Measurements from ENCODE around the gene ZNF511.

ZNF511 gene

GRCh38 chr10:133351408-133352318 is 42.9 kb downstream of the ZNF511 start:
- in situ Hi-C loops (cut with HindIII; ENCODE audit: low sequenced_read_pairs): no loop called here
- TF ChIP-seq CTCF (IDR thresholded peaks at IDR 0.05; ENCODE audit: low read depth, low read length): no peak
- DNase-seq (ENCODE audit: low read depth, low spot score): no peak
- no peak overlapping the region for H3K4me3 ChIP-seq (ENCODE audit: low read depth, low read length)

GRCh38 chr10:133353202-133353959 is 44.7 kb downstream of the ZNF511 start:
- no peak for TF ChIP-seq CTCF (IDR thresholded peaks at IDR 0.05; ENCODE audit: low read depth, low read length)
- no peak overlapping the region for H3K4me3 ChIP-seq (ENCODE audit: low read depth, low read length)
- in situ Hi-C loops (cut with HindIII; ENCODE audit: low sequenced_read_pairs): no loop called here
- DNase-seq (ENCODE audit: low read depth, low spot score): no peak

- DNase-seq (ENCODE audit: low read depth, low spot score): no peak
- in situ Hi-C loops (cut with HindIII; ENCODE audit: low sequenced_read_pairs): no loop called here
- no peak for TF ChIP-seq CTCF (IDR thresholded peaks at IDR 0.05; ENCODE audit: low read depth, low read length)
- H3K4me3 ChIP-seq (ENCODE audit: low read depth, low read length): no peak overlapping the region
Observed at GRCh38 chr10:133353988-133354605, 45.4 kb downstream of the ZNF511 start.

- no peak for DNase-seq (ENCODE audit: low read depth, low spot score)
- in situ Hi-C loops (cut with HindIII; ENCODE audit: low sequenced_read_pairs): no loop called here
- H3K4me3 ChIP-seq (ENCODE audit: low read depth, low read length): no peak overlapping the region
- TF ChIP-seq CTCF (IDR thresholded peaks at IDR 0.05; ENCODE audit: low read depth, low read length): no peak
Observed at GRCh38 chr10:133354672-133355240, 46.0 kb downstream of the ZNF511 start.

GRCh38 chr10:133355266-133355665 is 46.6 kb downstream of the ZNF511 start:
- TF ChIP-seq CTCF (IDR thresholded peaks at IDR 0.05; ENCODE audit: low read depth, low read length): no peak
- H3K4me3 ChIP-seq (ENCODE audit: low read depth, low read length): no peak overlapping the region
- no peak for DNase-seq (ENCODE audit: low read depth, low spot score)
- in situ Hi-C loops (cut with HindIII; ENCODE audit: low sequenced_read_pairs): no loop called here

GRCh38 chr10:133355991-133356390 is 47.3 kb downstream of the ZNF511 start:
- TF ChIP-seq CTCF (IDR thresholded peaks at IDR 0.05; ENCODE audit: low read depth, low read length): no peak
- in situ Hi-C loops (cut with HindIII; ENCODE audit: low sequenced_read_pairs): no loop called here
- no peak overlapping the region for H3K4me3 ChIP-seq (ENCODE audit: low read depth, low read length)
- no peak for DNase-seq (ENCODE audit: low read depth, low spot score)
